ENCODE results near the gene MEFV.

DNA sequence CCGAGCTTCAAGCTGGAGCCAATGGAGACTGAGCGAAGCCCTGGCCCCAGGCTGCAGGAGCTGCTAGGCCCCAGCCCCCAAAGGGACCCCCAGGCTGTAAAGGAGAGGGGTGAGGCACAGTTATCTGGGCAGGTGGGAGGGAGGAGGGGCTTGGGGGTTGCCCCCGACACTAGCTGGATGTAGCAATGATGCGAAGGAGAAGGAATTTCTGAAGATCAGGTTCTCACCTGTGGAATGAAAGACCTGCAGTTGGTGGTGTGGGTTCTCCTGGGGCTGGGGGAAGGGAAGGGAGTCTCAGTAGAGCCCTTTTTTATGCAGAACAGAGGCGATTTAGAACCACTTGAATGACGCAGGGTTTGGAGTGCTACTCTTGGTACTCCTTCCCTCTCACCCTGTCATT, 28.7 kb upstream of the MEFV start:
- TF ChIP-seq TBL1XR1 (IDR thresholded peaks at IDR 0.05; ENCODE audit: low read depth, low read length) (no peak), CREM (IDR thresholded peaks at IDR 0.05; ENCODE audit: low read depth) (no peak)
- TF ChIP-seq, protein P1, sequence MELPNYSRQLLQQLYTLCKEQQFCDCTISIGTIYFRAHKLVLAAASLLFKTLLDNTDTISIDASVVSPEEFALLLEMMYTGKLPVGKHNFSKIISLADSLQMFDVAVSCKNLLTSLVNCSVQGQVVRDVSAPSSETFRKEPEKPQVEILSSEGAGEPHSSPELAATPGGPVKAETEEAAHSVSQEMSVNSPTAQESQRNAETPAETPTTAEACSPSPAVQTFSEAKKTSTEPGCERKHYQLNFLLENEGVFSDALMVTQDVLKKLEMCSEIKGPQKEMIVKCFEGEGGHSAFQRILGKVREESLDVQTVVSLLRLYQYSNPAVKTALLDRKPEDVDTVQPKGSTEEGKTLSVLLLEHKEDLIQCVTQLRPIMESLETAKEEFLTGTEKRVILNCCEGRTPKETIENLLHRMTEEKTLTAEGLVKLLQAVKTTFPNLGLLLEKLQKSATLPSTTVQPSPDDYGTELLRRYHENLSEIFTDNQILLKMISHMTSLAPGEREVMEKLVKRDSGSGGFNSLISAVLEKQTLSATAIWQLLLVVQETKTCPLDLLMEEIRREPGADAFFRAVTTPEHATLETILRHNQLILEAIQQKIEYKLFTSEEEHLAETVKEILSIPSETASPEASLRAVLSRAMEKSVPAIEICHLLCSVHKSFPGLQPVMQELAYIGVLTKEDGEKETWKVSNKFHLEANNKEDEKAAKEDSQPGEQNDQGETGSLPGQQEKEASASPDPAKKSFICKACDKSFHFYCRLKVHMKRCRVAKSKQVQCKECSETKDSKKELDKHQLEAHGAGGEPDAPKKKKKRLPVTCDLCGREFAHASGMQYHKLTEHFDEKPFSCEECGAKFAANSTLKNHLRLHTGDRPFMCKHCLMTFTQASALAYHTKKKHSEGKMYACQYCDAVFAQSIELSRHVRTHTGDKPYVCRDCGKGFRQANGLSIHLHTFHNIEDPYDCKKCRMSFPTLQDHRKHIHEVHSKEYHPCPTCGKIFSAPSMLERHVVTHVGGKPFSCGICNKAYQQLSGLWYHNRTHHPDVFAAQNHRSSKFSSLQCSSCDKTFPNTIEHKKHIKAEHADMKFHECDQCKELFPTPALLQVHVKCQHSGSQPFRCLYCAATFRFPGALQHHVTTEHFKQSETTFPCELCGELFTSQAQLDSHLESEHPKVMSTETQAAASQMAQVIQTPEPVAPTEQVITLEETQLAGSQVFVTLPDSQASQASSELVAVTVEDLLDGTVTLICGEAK (IDR thresholded peaks at IDR 0.05; ENCODE audit: borderline replicate concordance) = no peak
- TF ChIP-seq, protein P2, sequence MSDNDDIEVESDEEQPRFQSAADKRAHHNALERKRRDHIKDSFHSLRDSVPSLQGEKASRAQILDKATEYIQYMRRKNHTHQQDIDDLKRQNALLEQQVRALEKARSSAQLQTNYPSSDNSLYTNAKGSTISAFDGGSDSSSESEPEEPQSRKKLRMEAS (IDR thresholded peaks at IDR 0.05; ENCODE audit: low read depth, low read length) = no peak
